Stimulated activated naive CD8-positive, alpha-beta T cell treated with anti-CD3 and anti-CD28 coated beads, Interleukin-15, amount 100 ng/mL, for 72 hours (primary cell): ENCODE results near the gene TMEM139.
A peak's percentile ranks its signal among the peaks of the same experiment; 100 is the strongest.
"Not testable (repeated sequence)": the region's sequence is repeated elsewhere in the genome, so short reads cannot be mapped to it uniquely, and the experiment has no call there.

Experiments
- ATAC-seq: fragments of 150-1000 bp; cut with Tn5 transposase; 2 replicates; pipeline ENCODE4 v1.10.0; 2021; ENCODE audit warnings: mild to moderate bottlenecking, moderate library complexity
- DNase-seq, 2 donors: peaks; one replicate each; pipeline ENCODE4 v3.0.0; 2021 to 2022
- H3K27ac Mint-ChIP-seq, 2 donors: one replicate each; pipeline ENCODE4 v1.8.0; 2022; ENCODE audit warnings: mild to moderate bottlenecking in 2 of 2, mixed read lengths in 2 of 2, moderate library complexity in 2 of 2
- H3K27me3 Mint-ChIP-seq: one replicate; pipeline ENCODE4 v1.8.0; 2022; ENCODE audit warnings: mixed read lengths
- H3K4me1 Mint-ChIP-seq: one replicate; pipeline ENCODE4 v1.8.0; 2022; ENCODE audit warnings: mild to moderate bottlenecking, mixed read lengths
- H3K4me3 Mint-ChIP-seq, 2 donors: one replicate each; pipeline ENCODE4 v1.8.0; 2022; ENCODE audit warnings: mild to moderate bottlenecking in 2 of 2, mixed read lengths in 2 of 2, moderate library complexity in 1 of 2
- H3K9me3 Mint-ChIP-seq, 2 donors: one replicate each; pipeline ENCODE4 v1.8.0; 2022; ENCODE audit warnings: mixed read lengths in 2 of 2

The TMEM139 gene

GRCh38 chr7:143250199-143250598, 34.6 kb upstream of the TMEM139 start:
- peak overlapping the region in 1 of 2 donors; percentile 40 for H3K4me3 Mint-ChIP-seq
- DNase-seq (no peak), ATAC-seq (no peak)
- peaks cover 82% of the 10 kb centered on the region for H3K4me1 Mint-ChIP-seq
- H3K27ac Mint-ChIP-seq, result peak overlapping the region in 1 of 2 donors; percentile 28
- peaks cover 35 to 39% of the 10 kb centered on the region in 2 donors for H3K9me3 Mint-ChIP-seq
- no peaks in the 10 kb centered on the region for H3K27me3 Mint-ChIP-seq

GRCh38 chr7:143250822-143251221, 33.9 kb upstream of the TMEM139 start:
- no peak for ATAC-seq
- H3K27me3 Mint-ChIP-seq, result no peaks in the 10 kb centered on the region
- peak overlapping the region; percentile 4 to 42 for H3K4me3 Mint-ChIP-seq
- no peak for DNase-seq
- peaks cover 82% of the 10 kb centered on the region for H3K4me1 Mint-ChIP-seq
- H3K9me3 Mint-ChIP-seq, result peaks cover 34 to 39% of the 10 kb centered on the region in 2 donors
- peak overlapping the region; percentile 6 to 10 for H3K27ac Mint-ChIP-seq

GRCh38 chr7:143252006-143252405, 32.8 kb upstream of the TMEM139 start:
- peaks cover 30 to 39% of the 10 kb centered on the region in 2 donors for H3K9me3 Mint-ChIP-seq
- ATAC-seq (peak; percentile 67), DNase-seq (no peak)
- H3K4me1 Mint-ChIP-seq, result peaks cover 79% of the 10 kb centered on the region
- peak overlapping the region in 1 of 2 donors; percentile 40 for H3K27ac Mint-ChIP-seq
- no peaks in the 10 kb centered on the region for H3K27me3 Mint-ChIP-seq
- H3K4me3 Mint-ChIP-seq, result no peak overlapping the region

GRCh38 chr7:143255564-143255963, 29.2 kb upstream of the TMEM139 start:
- peak overlapping the region in 1 of 2 donors; percentile 9 for H3K27ac Mint-ChIP-seq

GRCh38 chr7:143256325-143256724, 28.4 kb upstream of the TMEM139 start:
- DNase-seq, result no peak
- Mint-ChIP-seq H3K4me1 (peaks cover 66% of the 10 kb centered on the region), H3K9me3 (peaks cover 25 to 26% of the 10 kb centered on the region in 2 donors), H3K27me3 (no peaks in the 10 kb centered on the region), H3K4me3 (no peak overlapping the region), H3K27ac (no peak overlapping the region)
- peak; percentile 63 for ATAC-seq

More at GRCh38 chr7:143255564-143255963, 29.2 kb upstream of the TMEM139 start:
- no peaks in the 10 kb centered on the region for H3K27me3 Mint-ChIP-seq
- H3K9me3 Mint-ChIP-seq, result peaks cover 26 to 30% of the 10 kb centered on the region in 2 donors
- H3K4me3 Mint-ChIP-seq, result no peak overlapping the region
- ATAC-seq (no peak), DNase-seq (no peak)
- H3K4me1 Mint-ChIP-seq, result peaks cover 74% of the 10 kb centered on the region

GRCh38 chr7:143256932-143257331, 27.8 kb upstream of the TMEM139 start:
- H3K4me1 Mint-ChIP-seq, result peaks cover 62% of the 10 kb centered on the region
- ATAC-seq (peak; percentile 5), DNase-seq (no peak)
- H3K27me3 Mint-ChIP-seq, result no peaks in the 10 kb centered on the region
- H3K9me3 Mint-ChIP-seq, result peaks cover 24 to 27% of the 10 kb centered on the region in 2 donors
- H3K27ac Mint-ChIP-seq, result no peak overlapping the region
- H3K4me3 Mint-ChIP-seq, result no peak overlapping the region

- Mint-ChIP-seq H3K9me3 (peaks cover 19 to 25% of the 10 kb centered on the region in 2 donors), H3K27ac (no peak overlapping the region), H3K4me1 (peaks cover 62% of the 10 kb centered on the region), H3K4me3 (no peak overlapping the region), H3K27me3 (no peaks in the 10 kb centered on the region)
- DNase-seq (no peak), ATAC-seq (no peak)
Measured at GRCh38 chr7:143257501-143257900, 27.3 kb upstream of the TMEM139 start.

GRCh38 chr7:143258831-143259230, 25.9 kb upstream of the TMEM139 start:
- peaks cover 11 to 15% of the 10 kb centered on the region in 2 donors for H3K9me3 Mint-ChIP-seq
- H3K4me1 Mint-ChIP-seq, result peaks cover 64% of the 10 kb centered on the region
- DNase-seq (no peak), ATAC-seq (peak; percentile 22)
- no peaks in the 10 kb centered on the region for H3K27me3 Mint-ChIP-seq
- peak overlapping the region; percentile 66 to 78 for H3K4me3 Mint-ChIP-seq
- H3K27ac Mint-ChIP-seq, result peak overlapping the region in 1 of 2 donors; percentile 96

- H3K27me3 Mint-ChIP-seq, result no peaks in the 10 kb centered on the region
- peaks cover 5 to 7% of the 10 kb centered on the region in 2 donors for H3K9me3 Mint-ChIP-seq
- H3K4me3 Mint-ChIP-seq, result no peak overlapping the region
- peaks cover 67% of the 10 kb centered on the region for H3K4me1 Mint-ChIP-seq
- no peak overlapping the region for H3K27ac Mint-ChIP-seq
- ATAC-seq (no peak), DNase-seq (no peak)
Measured at GRCh38 chr7:143259765-143260164, 25.0 kb upstream of the TMEM139 start.

GRCh38 chr7:143261901-143262300, 22.9 kb upstream of the TMEM139 start:
- ATAC-seq, result no peak
- Mint-ChIP-seq H3K4me3 (peak overlapping the region; percentile 41 to 96), H3K27ac (peak overlapping the region; percentile 30 to 51), H3K9me3 (peaks cover 5 to 7% of the 10 kb centered on the region in 2 donors), H3K4me1 (peaks cover 65% of the 10 kb centered on the region), H3K27me3 (no peaks in the 10 kb centered on the region)
- no peak for DNase-seq

- Mint-ChIP-seq H3K27ac (peak within 1 kb of the TSS; percentile 99), H3K9me3 (peaks cover 5 to 7% of the 10 kb centered on the region in 2 donors), H3K4me3 (peak within 1 kb of the TSS; percentile 95 to 96), H3K27me3 (no peaks in the 10 kb centered on the region), H3K4me1 (peaks cover 53% of the 10 kb centered on the region)
- peak; percentile 98 for ATAC-seq
- DNase-seq, result peak; percentile 70 to 84
Measured at GRCh38 chr7:143263266-143264195, 21.2 kb upstream of the TMEM139 start, which contains the start of gene GSTK1. TSS of gene GSTK1 (plus strand) at chr7:143263441. CDS start at chr7:143263514, 73 bp downstream.

GRCh38 chr7:143264196-143264568, 20.6 kb upstream of the TMEM139 start:
- Mint-ChIP-seq H3K27ac (peak overlapping the region; percentile 99), H3K4me1 (peaks cover 46% of the 10 kb centered on the region), H3K4me3 (peak overlapping the region; percentile 95 to 96)
- not testable (repeated sequence) for H3K9me3 Mint-ChIP-seq, DNase-seq, H3K27me3 Mint-ChIP-seq, ATAC-seq

- Mint-ChIP-seq H3K27me3 (no peaks in the 10 kb centered on the region), H3K9me3 (peaks cover 5 to 7% of the 10 kb centered on the region in 2 donors), H3K27ac (peak overlapping the region; percentile 90 to 99), H3K4me3 (peak overlapping the region; percentile 95 to 96), H3K4me1 (peaks cover 37% of the 10 kb centered on the region)
- no peak for ATAC-seq
- no peak for DNase-seq
Measured at GRCh38 chr7:143265017-143265693, 19.6 kb upstream of the TMEM139 start.

GRCh38 chr7:143269251-143269650, 15.5 kb upstream of the TMEM139 start:
- H3K4me1 Mint-ChIP-seq, result peaks cover 24% of the 10 kb centered on the region
- H3K27ac Mint-ChIP-seq, result no peak overlapping the region
- H3K9me3 Mint-ChIP-seq, result no peaks in the 10 kb centered on the region
- no peak for DNase-seq
- no peak overlapping the region for H3K4me3 Mint-ChIP-seq
- ATAC-seq, result no peak
- H3K27me3 Mint-ChIP-seq, result no peaks in the 10 kb centered on the region

- Mint-ChIP-seq H3K27me3 (no peaks in the 10 kb centered on the region), H3K27ac (no peak overlapping the region), H3K4me1 (peaks cover 5% of the 10 kb centered on the region), H3K9me3 (no peaks in the 10 kb centered on the region), H3K4me3 (no peak overlapping the region)
- no peak for DNase-seq
- no peak for ATAC-seq
Measured at GRCh38 chr7:143271240-143271639, 13.5 kb upstream of the TMEM139 start.
